ENCODE data around the gene GAB4. TPM values are rescaled to one million over a fixed set of nuclear protein-coding genes. Genes with fewer than 3 reads are reported as not detected.

Gene GAB4
- total RNA-seq, 1 donor from 2014 or later, result not detected

GRCh38 chr22:16972311-16972710, 35.7 kb downstream of the GAB4 start:
- H3K4me3 Mint-ChIP-seq (ENCODE audit: unreplicated experiment), result no peak overlapping the region
- no peak overlapping the region for H3K9ac ChIP-seq (ENCODE audit: low read length)
- H3K27me3 Mint-ChIP-seq (ENCODE audit: low read depth, unreplicated experiment), result peaks cover 6% of the 10 kb centered on the region
- H3K27ac Mint-ChIP-seq (ENCODE audit: unreplicated experiment), result no peak overlapping the region
- peaks cover 4% of the 10 kb centered on the region for H3K4me1 Mint-ChIP-seq (ENCODE audit: low read depth, unreplicated experiment)
- no peaks in the 10 kb centered on the region for H3K4me1 ChIP-seq (ENCODE audit: insufficient read depth, low read length)
- H3K27ac ChIP-seq (ENCODE audit: low read depth, low read length), result no peak overlapping the region
- H3K36me3 ChIP-seq (ENCODE audit: insufficient read depth, low read length), result no peaks in the 10 kb centered on the region
- H3K9me3 ChIP-seq (ENCODE audit: insufficient read depth, low read depth, low read length), result peaks cover 3% of the 10 kb centered on the region
- no peak overlapping the region for H3K4me2 ChIP-seq (ENCODE audit: low read length)
- no peaks in the 10 kb centered on the region for H3K36me3 Mint-ChIP-seq (ENCODE audit: low read depth, unreplicated experiment)
- no peaks in the 10 kb centered on the region for H3K27me3 ChIP-seq (ENCODE audit: insufficient read depth, low read length)
- no peaks in the 10 kb centered on the region for H4K20me1 ChIP-seq (ENCODE audit: insufficient read depth, low read length)
- no peak overlapping the region for H2AFZ ChIP-seq (ENCODE audit: low read depth, low read length)
- TF ChIP-seq EZH2 (IDR thresholded peaks at IDR 0.05; ENCODE audit: insufficient read depth, low read length) (no peak), CTCF (IDR thresholded peaks at IDR 0.05; ENCODE audit: insufficient read depth, low read depth, low read length) (no peak)
- FAIRE-seq (no peak), DNase-seq (ENCODE audit: low read depth) (no peak)
- H3K9me3 Mint-ChIP-seq (ENCODE audit: unreplicated experiment), result peaks cover 6% of the 10 kb centered on the region
- no peaks in the 10 kb centered on the region for H3K79me2 ChIP-seq (ENCODE audit: insufficient read depth, low read length)
- no peak overlapping the region for H3K4me3 ChIP-seq (ENCODE audit: insufficient read depth, low read depth, low read length)

GRCh38 chr22:16970446-16970845, 37.6 kb downstream of the GAB4 start:
- no peak overlapping the region for H2AFZ ChIP-seq (ENCODE audit: low read depth, low read length)
- no peak overlapping the region for H3K4me3 ChIP-seq (ENCODE audit: insufficient read depth, low read depth, low read length)
- peaks cover 3% of the 10 kb centered on the region for H3K9me3 ChIP-seq (ENCODE audit: insufficient read depth, low read depth, low read length)
- H3K4me2 ChIP-seq (ENCODE audit: low read length), result no peak overlapping the region
- Mint-ChIP-seq H3K9me3 (ENCODE audit: unreplicated experiment) (peaks cover 12% of the 10 kb centered on the region), H3K27ac (ENCODE audit: unreplicated experiment) (no peak overlapping the region), H3K36me3 (ENCODE audit: low read depth, unreplicated experiment) (no peaks in the 10 kb centered on the region), H3K4me3 (ENCODE audit: unreplicated experiment) (no peak overlapping the region), H3K4me1 (ENCODE audit: low read depth, unreplicated experiment) (peaks cover 4% of the 10 kb centered on the region), H3K27me3 (ENCODE audit: low read depth, unreplicated experiment) (peaks cover 10% of the 10 kb centered on the region)
- no peaks in the 10 kb centered on the region for H3K27me3 ChIP-seq (ENCODE audit: insufficient read depth, low read length)
- no peaks in the 10 kb centered on the region for H3K79me2 ChIP-seq (ENCODE audit: insufficient read depth, low read length)
- no peaks in the 10 kb centered on the region for H3K4me1 ChIP-seq (ENCODE audit: insufficient read depth, low read length)
- TF ChIP-seq CTCF (IDR thresholded peaks at IDR 0.05; ENCODE audit: insufficient read depth, low read depth, low read length) (no peak), EZH2 (IDR thresholded peaks at IDR 0.05; ENCODE audit: insufficient read depth, low read length) (no peak)
- no peak overlapping the region for H3K27ac ChIP-seq (ENCODE audit: low read depth, low read length)
- FAIRE-seq (no peak), DNase-seq (ENCODE audit: low read depth) (no peak)
- H3K36me3 ChIP-seq (ENCODE audit: insufficient read depth, low read length), result no peaks in the 10 kb centered on the region
- no peaks in the 10 kb centered on the region for H4K20me1 ChIP-seq (ENCODE audit: insufficient read depth, low read length)
- H3K9ac ChIP-seq (ENCODE audit: low read length), result no peak overlapping the region

GRCh38 chr22:16969508-16970327, 38.3 kb downstream of the GAB4 start:
- no peak overlapping the region for H3K4me3 ChIP-seq (ENCODE audit: insufficient read depth, low read depth, low read length)
- FAIRE-seq (no peak), DNase-seq (ENCODE audit: low read depth) (no peak)
- Mint-ChIP-seq H3K9me3 (ENCODE audit: unreplicated experiment) (peaks cover 12% of the 10 kb centered on the region), H3K4me1 (ENCODE audit: low read depth, unreplicated experiment) (peaks cover 4% of the 10 kb centered on the region), H3K4me3 (ENCODE audit: unreplicated experiment) (no peak overlapping the region), H3K27ac (ENCODE audit: unreplicated experiment) (no peak overlapping the region), H3K27me3 (ENCODE audit: low read depth, unreplicated experiment) (peaks cover 10% of the 10 kb centered on the region), H3K36me3 (ENCODE audit: low read depth, unreplicated experiment) (no peaks in the 10 kb centered on the region)
- peaks cover 3% of the 10 kb centered on the region for H3K9me3 ChIP-seq (ENCODE audit: insufficient read depth, low read depth, low read length)
- H3K36me3 ChIP-seq (ENCODE audit: insufficient read depth, low read length), result no peaks in the 10 kb centered on the region
- H3K4me1 ChIP-seq (ENCODE audit: insufficient read depth, low read length), result no peaks in the 10 kb centered on the region
- no peak for TF ChIP-seq CTCF (IDR thresholded peaks at IDR 0.05; ENCODE audit: insufficient read depth, low read depth, low read length)
- no peak overlapping the region for H2AFZ ChIP-seq (ENCODE audit: low read depth, low read length)
- no peaks in the 10 kb centered on the region for H3K79me2 ChIP-seq (ENCODE audit: insufficient read depth, low read length)
- no peaks in the 10 kb centered on the region for H4K20me1 ChIP-seq (ENCODE audit: insufficient read depth, low read length)
- H3K4me2 ChIP-seq (ENCODE audit: low read length), result no peak overlapping the region
- H3K27me3 ChIP-seq (ENCODE audit: insufficient read depth, low read length), result no peaks in the 10 kb centered on the region
- no peak overlapping the region for H3K27ac ChIP-seq (ENCODE audit: low read depth, low read length)
- H3K9ac ChIP-seq (ENCODE audit: low read length), result no peak overlapping the region

Measured in astrocyte (in vitro differentiated cells and primary cell).